ENCODE results near the gene HSPA1B.
"Not testable (repeated sequence)": the region's sequence is repeated elsewhere in the genome, so short reads cannot be mapped to it uniquely, and the experiment has no call there.

HSPA1B gene

GRCh38 chr6:31821301-31822035, 6.1 kb upstream of the HSPA1B start:
- TF ChIP-seq POLR2A (IDR thresholded peaks at IDR 0.05; ENCODE audit: extremely low read depth, insufficient read length) = peak; percentile 35
- TF ChIP-seq, protein P1, sequence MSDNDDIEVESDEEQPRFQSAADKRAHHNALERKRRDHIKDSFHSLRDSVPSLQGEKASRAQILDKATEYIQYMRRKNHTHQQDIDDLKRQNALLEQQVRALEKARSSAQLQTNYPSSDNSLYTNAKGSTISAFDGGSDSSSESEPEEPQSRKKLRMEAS (IDR thresholded peaks at IDR 0.05; ENCODE audit: low read depth, low read length) = no peak
- TF ChIP-seq, protein P2, sequence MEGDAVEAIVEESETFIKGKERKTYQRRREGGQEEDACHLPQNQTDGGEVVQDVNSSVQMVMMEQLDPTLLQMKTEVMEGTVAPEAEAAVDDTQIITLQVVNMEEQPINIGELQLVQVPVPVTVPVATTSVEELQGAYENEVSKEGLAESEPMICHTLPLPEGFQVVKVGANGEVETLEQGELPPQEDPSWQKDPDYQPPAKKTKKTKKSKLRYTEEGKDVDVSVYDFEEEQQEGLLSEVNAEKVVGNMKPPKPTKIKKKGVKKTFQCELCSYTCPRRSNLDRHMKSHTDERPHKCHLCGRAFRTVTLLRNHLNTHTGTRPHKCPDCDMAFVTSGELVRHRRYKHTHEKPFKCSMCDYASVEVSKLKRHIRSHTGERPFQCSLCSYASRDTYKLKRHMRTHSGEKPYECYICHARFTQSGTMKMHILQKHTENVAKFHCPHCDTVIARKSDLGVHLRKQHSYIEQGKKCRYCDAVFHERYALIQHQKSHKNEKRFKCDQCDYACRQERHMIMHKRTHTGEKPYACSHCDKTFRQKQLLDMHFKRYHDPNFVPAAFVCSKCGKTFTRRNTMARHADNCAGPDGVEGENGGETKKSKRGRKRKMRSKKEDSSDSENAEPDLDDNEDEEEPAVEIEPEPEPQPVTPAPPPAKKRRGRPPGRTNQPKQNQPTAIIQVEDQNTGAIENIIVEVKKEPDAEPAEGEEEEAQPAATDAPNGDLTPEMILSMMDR (IDR thresholded peaks at IDR 0.05; ENCODE audit: low read depth, low read length) = no peak
- DNase-seq (ENCODE audit: low read depth) = peak; percentile 81
- H3K4me3 ChIP-seq (ENCODE audit: low read depth, low read length) = peak overlapping the region; percentile 74

- peak overlapping the region; percentile 74 for H3K4me3 ChIP-seq (ENCODE audit: low read depth, low read length)
- TF ChIP-seq POLR2A (IDR thresholded peaks at IDR 0.05; ENCODE audit: extremely low read depth, insufficient read length) (peak; percentile 24), MYC (IDR thresholded peaks at IDR 0.05; ENCODE audit: low read depth, low read length) (no peak)
- TF ChIP-seq, protein P1 (IDR thresholded peaks at IDR 0.05; ENCODE audit: low read depth, low read length) = no peak
- TF ChIP-seq, protein P2 (IDR thresholded peaks at IDR 0.05; ENCODE audit: low read depth, low read length) = no peak
- peak; percentile 90 for DNase-seq (ENCODE audit: low read depth)
These were observed 5.3 kb upstream of the HSPA1B start for GRCh38 chr6:31822036-31822821.

- peak; percentile 40 for DNase-seq (ENCODE audit: low read depth)
- not testable (repeated sequence) for H3K4me3 ChIP-seq (ENCODE audit: low read depth, low read length)
These were observed 3.8 kb upstream of the HSPA1B start for GRCh38 chr6:31823592-31824196.

- no peak overlapping the region for H3K4me3 ChIP-seq (ENCODE audit: low read depth, low read length)
- DNase-seq (ENCODE audit: low read depth) = no peak
- TF ChIP-seq, protein P1 (IDR thresholded peaks at IDR 0.05; ENCODE audit: low read depth, low read length) = no peak
- TF ChIP-seq MYC (IDR thresholded peaks at IDR 0.05; ENCODE audit: low read depth, low read length) (no peak), POLR2A (IDR thresholded peaks at IDR 0.05; ENCODE audit: extremely low read depth, insufficient read length) (no peak)
- TF ChIP-seq, protein P2 (IDR thresholded peaks at IDR 0.05; ENCODE audit: low read depth, low read length) = no peak
These were observed 2.0 kb upstream of the HSPA1B start for GRCh38 chr6:31825553-31825952.

GRCh38 chr6:31826793-31827285, 699 bp upstream of the HSPA1B start:
- TF ChIP-seq, protein P2 (IDR thresholded peaks at IDR 0.05; ENCODE audit: low read depth, low read length) = no peak
- TF ChIP-seq MYC (IDR thresholded peaks at IDR 0.05; ENCODE audit: low read depth, low read length) = peak; percentile 71
- TF ChIP-seq, protein P1 (IDR thresholded peaks at IDR 0.05; ENCODE audit: low read depth, low read length) = peak; percentile 51; the same call in 1 of the 2 replicates
- peak; percentile 23 for TF ChIP-seq POLR2A (IDR thresholded peaks at IDR 0.05; ENCODE audit: extremely low read depth, insufficient read length)
- peak overlapping the region; percentile 78 for H3K4me3 ChIP-seq (ENCODE audit: low read depth, low read length)
- DNase-seq (ENCODE audit: low read depth) = peak; percentile 86

Data from NB4 (cell line).